Gastroesophageal sphincter (tissue), 3 donors: ENCODE results near the gene COBLL1.

ENCODE experiments used
- CTCF ChIP-seq, 4 experiments: fragments of 200-600 bp in 2 of 4; fragments of 450-650 bp in 2 of 4; sonication (generic) in 1 of 4; IDR thresholded peaks; one replicate each; pipeline ENCODE4 v1.5.1; 2017 to 2019; ENCODE audit warnings: antibody characterized with exemption in 4 of 4, mild to moderate bottlenecking in 2 of 4, moderate library complexity in 2 of 4
- EP300 ChIP-seq: sonication (generic); formaldehyde crosslinking; IDR thresholded peaks from one replicate; pipeline ENCODE4 v1.6.1; 2017; ENCODE audit warnings: antibody characterized with exemption, mild to moderate bottlenecking
- POLR2AphosphoS5 ChIP-seq: sonication (generic); formaldehyde crosslinking; IDR thresholded peaks from one replicate; pipeline ENCODE4 v1.6.1; 2017; ENCODE audit warnings: antibody characterized with exemption

GRCh38 chr2:164662066-164662465 lies 179.6 kb downstream of the COBLL1 start:
- TF ChIP-seq CTCF (IDR thresholded peaks at IDR 0.05): no peak
- TF ChIP-seq EP300: no peak
- no peak for TF ChIP-seq POLR2AphosphoS5
